Limb (tissue), 2 donors: ENCODE measurements around the gene MT1E.
"Not testable (repeated sequence)": the region's sequence is repeated elsewhere in the genome, so short reads cannot be mapped to it uniquely, and the experiment has no call there.

ENCODE experiments used
- DNase-seq, 2 donors: peaks; one replicate each; pipeline ENCODE4 v3.0.0-alpha.2; 2016; ENCODE audit errors: extremely low spot score in 2 of 2

MT1E gene

GRCh38 chr16:56669840-56670619, 44.4 kb downstream of the MT1E start:
- DNase-seq: no peak

DNA sequence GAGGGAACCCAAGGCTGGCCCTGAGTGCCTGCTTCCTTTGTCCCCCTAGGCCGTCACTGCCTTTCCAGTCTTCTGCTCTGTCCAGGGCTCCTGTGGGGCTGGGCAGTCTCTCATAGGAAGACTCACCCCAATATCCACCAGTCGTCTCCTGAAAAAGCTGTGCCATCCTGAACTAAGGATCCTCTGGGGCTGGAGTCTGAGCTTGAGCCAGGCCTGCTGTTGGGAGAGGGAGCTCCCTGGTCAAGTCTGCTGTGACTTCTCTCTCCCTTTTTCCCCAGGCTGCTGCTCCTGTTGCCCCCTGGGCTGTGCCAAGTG, 45.0 kb downstream of the MT1E start:
- no peak for DNase-seq

DNA sequence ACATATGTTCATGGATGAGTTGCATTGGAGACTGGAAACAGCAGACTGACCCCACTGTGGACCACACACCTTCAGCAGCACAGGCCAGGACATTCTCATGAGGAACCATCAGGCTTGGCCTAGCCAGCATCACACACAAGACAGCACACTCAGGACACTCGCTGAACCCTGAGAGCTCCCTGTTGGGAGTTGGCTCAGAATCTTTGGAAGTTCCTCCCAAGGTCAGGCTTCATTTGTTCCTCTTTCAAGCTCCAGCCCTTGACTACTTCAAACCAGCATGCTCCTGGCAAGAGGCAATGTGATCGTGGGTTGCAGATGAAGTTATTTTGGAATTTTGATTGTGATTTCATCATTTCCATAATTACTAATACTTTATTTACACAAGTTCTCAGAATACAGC, 46.1 kb downstream of the MT1E start:
- DNase-seq: not testable (repeated sequence)

- not testable (repeated sequence) for DNase-seq
Observed at GRCh38 chr16:56672171-56672570, 46.6 kb downstream of the MT1E start.

DNA sequence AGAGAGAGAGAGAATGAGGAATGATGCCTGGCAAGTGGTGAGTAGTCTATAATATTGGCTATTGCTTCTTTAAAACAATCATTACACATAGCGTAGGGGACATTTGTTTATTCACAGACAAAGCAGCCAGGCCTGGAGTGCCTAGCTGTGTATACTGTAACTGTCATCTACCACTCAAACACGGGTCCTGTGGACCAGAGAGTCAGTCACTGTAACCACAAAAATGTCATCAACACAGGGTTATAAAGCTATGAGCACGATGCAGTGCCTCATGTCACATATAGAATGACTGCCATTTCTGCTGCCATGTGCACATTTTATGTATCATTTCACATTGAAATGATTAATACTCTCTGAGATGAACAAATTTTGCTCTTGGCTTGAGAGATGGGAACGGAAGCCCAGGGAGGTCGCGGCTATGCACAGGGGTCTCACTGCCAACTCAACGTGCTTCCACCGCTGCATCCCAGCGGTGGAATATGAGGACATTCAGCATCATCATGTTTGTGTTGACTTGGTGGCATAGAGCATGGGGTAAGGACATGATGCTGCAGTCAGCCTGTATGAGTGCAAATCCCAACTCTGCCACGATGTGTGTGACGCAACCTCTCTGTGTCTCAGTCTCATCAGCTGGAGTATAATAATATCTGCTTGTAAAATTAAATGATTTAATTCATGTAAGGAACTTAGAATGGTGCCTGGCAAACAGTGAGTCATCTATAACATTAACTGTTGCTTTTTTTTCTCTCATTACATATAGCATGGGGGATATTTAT, 47.4 kb downstream of the MT1E start:
- no peak for DNase-seq

DNA sequence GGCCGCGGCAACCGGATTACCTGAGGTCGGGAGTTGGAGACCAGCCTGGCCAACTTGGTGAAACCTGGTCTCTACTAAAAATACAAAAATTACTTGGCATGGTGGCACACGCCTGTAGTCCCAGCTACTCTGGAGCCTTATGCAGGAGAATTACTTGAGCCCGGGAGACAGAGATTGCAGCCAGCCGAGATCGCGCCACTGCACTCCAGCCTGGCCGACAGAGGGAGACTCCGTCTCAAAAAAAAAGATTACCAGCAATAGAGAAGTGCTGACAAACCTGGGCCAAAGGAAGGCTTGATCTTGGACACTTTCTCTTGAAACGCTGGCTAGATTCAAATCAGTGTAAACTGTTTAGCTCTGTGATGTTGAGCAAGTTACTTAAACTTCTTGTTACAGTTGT, 48.3 kb downstream of the MT1E start:
- DNase-seq: no peak

- not testable (repeated sequence) for DNase-seq
Observed at GRCh38 chr16:56674570-56674969, 49.0 kb downstream of the MT1E start.

DNA sequence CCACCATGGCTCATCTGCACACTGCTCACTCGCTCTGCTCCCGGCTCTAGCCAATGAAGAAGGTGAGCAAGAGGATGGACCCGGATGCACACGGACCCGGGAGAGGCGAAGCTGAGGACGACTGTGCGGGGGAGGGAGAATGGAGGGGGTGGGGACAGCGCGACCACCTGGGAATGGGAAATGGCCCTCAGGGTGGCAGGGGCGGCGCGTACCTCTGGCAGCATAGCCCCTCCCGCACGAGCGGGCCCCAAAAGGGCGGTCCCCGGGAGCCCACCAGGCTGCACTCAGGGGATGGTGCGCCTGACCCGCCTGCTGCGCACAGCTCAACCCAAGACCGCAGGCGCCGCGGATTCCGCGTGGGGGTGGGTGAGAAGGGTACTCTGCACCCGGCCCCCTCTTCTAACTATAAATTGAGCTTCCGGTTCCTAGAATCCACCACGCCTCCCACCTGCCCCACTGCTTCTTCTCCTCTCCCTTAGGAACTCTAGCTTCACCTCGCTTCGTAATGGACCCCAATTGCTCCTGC, 50.2 kb downstream of the MT1E start:
- no peak for DNase-seq
